ENCODE results near the gene FBXL15. TPM values are rescaled to one million over a fixed set of nuclear protein-coding genes. Genes with fewer than 3 reads are reported as not detected.
"Not testable (repeated sequence)": the region's sequence is repeated elsewhere in the genome, so short reads cannot be mapped to it uniquely, and the experiment has no call there.

FBXL15 gene
- total and polyA plus RNA-seq, 7 donors, result 7.9 to 14.8 (median 10.8) TPM

DNA sequence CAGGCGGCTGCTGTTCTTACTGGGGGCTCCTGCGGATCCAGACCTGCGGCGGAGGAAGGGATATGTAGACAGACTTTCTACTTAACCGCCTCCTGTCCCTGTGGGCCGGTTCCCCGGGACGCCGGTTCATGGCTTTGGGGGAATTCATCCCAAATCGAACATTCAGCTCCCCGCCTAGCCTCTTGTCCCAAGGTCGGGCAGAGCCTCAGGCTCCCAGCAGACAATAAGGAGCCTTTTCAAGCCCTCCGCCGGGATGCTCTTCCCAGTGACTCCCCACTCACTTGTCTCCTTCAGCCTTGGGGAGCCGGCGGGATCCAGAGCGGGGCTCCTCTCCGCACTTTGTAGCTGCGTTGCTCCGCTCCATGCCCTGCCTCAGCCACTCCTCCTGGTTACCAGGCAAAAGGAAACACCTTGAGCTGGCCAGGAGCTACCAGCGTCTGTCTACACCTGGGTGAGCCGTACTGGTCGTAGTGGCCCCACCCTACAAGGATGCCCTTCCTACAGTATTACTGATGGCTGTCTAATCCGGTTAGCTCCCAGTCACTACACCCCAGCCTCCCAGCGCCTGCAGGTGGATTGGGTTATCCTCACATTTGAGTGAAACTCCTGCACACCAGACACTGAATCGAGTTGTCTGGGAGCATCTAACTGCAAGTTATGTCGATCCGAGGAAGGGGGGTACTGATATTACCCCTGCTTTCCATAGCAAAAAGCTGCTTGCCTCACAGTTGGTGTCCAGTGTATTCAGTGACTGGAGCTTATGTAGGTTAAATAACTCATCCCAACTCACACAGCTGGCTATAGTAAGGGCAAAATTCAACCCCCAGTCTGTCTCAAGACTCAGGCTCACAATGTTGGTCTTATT, 30.7 kb downstream of the FBXL15 start, which contains the start of gene C10orf95:
Gene C10orf95 (minus strand): TSS at position 439 of the 865 bp plus-strand sequence. CDS start 450 bp downstream, outside the sequence.
- no peak for DNase-seq
- 29 to 35% (median 30%) methylated on average over 25 to 28 of the region's 28 CpGs for whole genome bisulfite sequencing, 3 donors
- Histone ChIP-seq H3K27ac (peak within 1 kb of the TSS; percentile 87), H3K4me3 (peak within 1 kb of the TSS; percentile 78), H3K9me3 (no peaks in the 10 kb centered on the region), H3K4me1 (peaks cover 30% of the 10 kb centered on the region), H3K27me3 (ENCODE audit: insufficient read depth in 3 of 3, low read length in 2 of 3) (no peaks in the 10 kb centered on the region), H3K36me3 (ENCODE audit: insufficient read depth in 1 of 2, low read depth in 1 of 2) (no peaks in the 10 kb centered on the region)
- ATAC-seq, result peak in 1 of 4 donors; percentile 1
- TF ChIP-seq CTCF (IDR thresholded peaks at IDR 0.05), result no peak
- intact Hi-C loops (cut with DNase I), result no loop called here

GRCh38 chr10:102452672-102453340, 32.2 kb downstream of the FBXL15 start:
- intact Hi-C loops (cut with DNase I), result no loop called here
- 27 to 38% (median 29%) methylated on average over 3 of the region's 3 CpGs for WGBS, 3 donors
- H3K27ac ChIP-seq, result peak overlapping the region; percentile 82

GRCh38 chr10:102453502-102453901, 32.9 kb downstream of the FBXL15 start:
- H3K4me3 ChIP-seq, result no peak overlapping the region
- 62 to 85% (median 83%) methylated on average over 5 of the region's 5 CpGs for WGBS, 3 donors
- TF ChIP-seq CTCF (IDR thresholded peaks at IDR 0.05), result no peak
- no peak for DNase-seq
- ATAC-seq, result no peak
- no peaks in the 10 kb centered on the region for H3K36me3 ChIP-seq (ENCODE audit: insufficient read depth in 1 of 2, low read depth in 1 of 2)
- intact Hi-C loops (cut with DNase I), result no loop called here
- H3K4me1 ChIP-seq, result peaks cover 30% of the 10 kb centered on the region
- no peaks in the 10 kb centered on the region for H3K9me3 ChIP-seq
- H3K27me3 ChIP-seq (ENCODE audit: insufficient read depth in 3 of 3, low read length in 2 of 3), result no peaks in the 10 kb centered on the region
- peak overlapping the region; percentile 82 for H3K27ac ChIP-seq

More at GRCh38 chr10:102452672-102453340, 32.2 kb downstream of the FBXL15 start:
- Histone ChIP-seq H3K27me3 (ENCODE audit: insufficient read depth in 3 of 3, low read length in 2 of 3) (no peaks in the 10 kb centered on the region), H3K4me1 (peaks cover 30% of the 10 kb centered on the region), H3K4me3 (no peak overlapping the region), H3K36me3 (ENCODE audit: insufficient read depth in 1 of 2, low read depth in 1 of 2) (no peaks in the 10 kb centered on the region), H3K9me3 (no peaks in the 10 kb centered on the region)
- ATAC-seq, result peak; percentile 54 to 82 (median 72)
- peak in 1 of 2 donors; percentile 68 for DNase-seq
- TF ChIP-seq CTCF (IDR thresholded peaks at IDR 0.05), result no peak

GRCh38 chr10:102454662-102455487, 34.2 kb downstream of the FBXL15 start:
- H3K4me1 ChIP-seq, result peaks cover 29% of the 10 kb centered on the region
- H3K36me3 ChIP-seq (ENCODE audit: insufficient read depth in 1 of 2, low read depth in 1 of 2); H3K9me3 ChIP-seq; H3K27ac ChIP-seq; H3K4me3 ChIP-seq; ATAC-seq; H3K27me3 ChIP-seq (ENCODE audit: insufficient read depth in 3 of 3, low read length in 2 of 3); intact Hi-C loops (cut with DNase I); DNase-seq: not testable (repeated sequence)
- 77 to 79% (median 77%) methylated on average over 13 of the region's 13 CpGs for WGBS, 3 donors
